ENCODE measurements around the gene UFSP2. TPM values are rescaled to one million over a fixed set of nuclear protein-coding genes. Genes with fewer than 3 reads are reported as not detected.

UFSP2 gene
- total RNA-seq, 1 experiment from 2014 or later: 22.7 TPM

DNA sequence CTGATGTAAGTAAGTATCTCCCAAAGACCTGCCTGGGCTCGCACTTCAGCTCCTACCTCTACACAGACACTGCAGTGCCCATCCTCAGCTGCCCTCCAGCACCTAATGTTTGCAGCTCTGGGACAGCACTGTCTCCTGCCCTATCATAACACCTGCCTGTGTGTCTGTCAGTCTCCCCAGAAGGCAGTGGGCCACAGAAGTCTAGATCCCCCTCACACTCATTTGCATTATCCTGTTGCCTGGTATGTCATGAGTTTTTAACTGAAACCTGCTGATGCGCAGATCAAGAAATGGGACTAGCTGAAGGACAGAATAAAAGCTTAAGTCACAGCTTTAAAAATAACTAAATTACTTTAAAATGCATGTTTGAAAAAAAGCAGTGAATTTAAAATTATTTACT is 73.0 kb downstream of the UFSP2 start:
- no peak overlapping the region for H3K4me3 ChIP-seq
- H3F3A ChIP-seq (ENCODE audit: insufficient read depth, low read depth): no peaks in the 10 kb centered on the region; the same call in 1 of the 2 replicates
- intact Hi-C loops (cut with micrococcal nuclease; ENCODE audit: unreplicated experiment): no loop called here
- TF ChIP-seq, protein P1, sequence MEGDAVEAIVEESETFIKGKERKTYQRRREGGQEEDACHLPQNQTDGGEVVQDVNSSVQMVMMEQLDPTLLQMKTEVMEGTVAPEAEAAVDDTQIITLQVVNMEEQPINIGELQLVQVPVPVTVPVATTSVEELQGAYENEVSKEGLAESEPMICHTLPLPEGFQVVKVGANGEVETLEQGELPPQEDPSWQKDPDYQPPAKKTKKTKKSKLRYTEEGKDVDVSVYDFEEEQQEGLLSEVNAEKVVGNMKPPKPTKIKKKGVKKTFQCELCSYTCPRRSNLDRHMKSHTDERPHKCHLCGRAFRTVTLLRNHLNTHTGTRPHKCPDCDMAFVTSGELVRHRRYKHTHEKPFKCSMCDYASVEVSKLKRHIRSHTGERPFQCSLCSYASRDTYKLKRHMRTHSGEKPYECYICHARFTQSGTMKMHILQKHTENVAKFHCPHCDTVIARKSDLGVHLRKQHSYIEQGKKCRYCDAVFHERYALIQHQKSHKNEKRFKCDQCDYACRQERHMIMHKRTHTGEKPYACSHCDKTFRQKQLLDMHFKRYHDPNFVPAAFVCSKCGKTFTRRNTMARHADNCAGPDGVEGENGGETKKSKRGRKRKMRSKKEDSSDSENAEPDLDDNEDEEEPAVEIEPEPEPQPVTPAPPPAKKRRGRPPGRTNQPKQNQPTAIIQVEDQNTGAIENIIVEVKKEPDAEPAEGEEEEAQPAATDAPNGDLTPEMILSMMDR (conservative IDR thresholded peaks at IDR 0.05): no peak
- TF ChIP-seq EZH2 (IDR thresholded peaks at IDR 0.05; ENCODE audit: low read depth): no peak
- no peaks in the 10 kb centered on the region for H3K27me3 ChIP-seq (ENCODE audit: insufficient read depth, low read depth)
- H3K27ac ChIP-seq: no peak overlapping the region
- CTCF ChIA-PET: no interaction called here
- DNase-seq: no peak
- no peaks in the 10 kb centered on the region for H3K36me3 ChIP-seq (ENCODE audit: low read depth)
- BruUV-seq (replicated peaks): no TSS peak
- POLR2A ChIA-PET (ENCODE audit: unreplicated experiment): interaction anchor here (0.5 kb wide), 1 partner anchor 91 kb away, joined by 6 read pairs; no protein-coding TSS in a partner anchor
- H4K20me1 ChIP-seq (ENCODE audit: insufficient read depth): no peaks in the 10 kb centered on the region
- H3K79me2 ChIP-seq (ENCODE audit: low read depth): no peaks in the 10 kb centered on the region
- H3K9me3 ChIP-seq (ENCODE audit: insufficient read depth, low read depth): no peaks in the 10 kb centered on the region
- H2AFZ ChIP-seq: no peak overlapping the region
- H3K4me2 ChIP-seq: no peak overlapping the region
- no peaks in the 10 kb centered on the region for H3K4me1 ChIP-seq (replicated peaks; ENCODE audit: insufficient read depth)
- H3K9me2 ChIP-seq (ENCODE audit: insufficient read depth): no peaks in the 10 kb centered on the region

DNA sequence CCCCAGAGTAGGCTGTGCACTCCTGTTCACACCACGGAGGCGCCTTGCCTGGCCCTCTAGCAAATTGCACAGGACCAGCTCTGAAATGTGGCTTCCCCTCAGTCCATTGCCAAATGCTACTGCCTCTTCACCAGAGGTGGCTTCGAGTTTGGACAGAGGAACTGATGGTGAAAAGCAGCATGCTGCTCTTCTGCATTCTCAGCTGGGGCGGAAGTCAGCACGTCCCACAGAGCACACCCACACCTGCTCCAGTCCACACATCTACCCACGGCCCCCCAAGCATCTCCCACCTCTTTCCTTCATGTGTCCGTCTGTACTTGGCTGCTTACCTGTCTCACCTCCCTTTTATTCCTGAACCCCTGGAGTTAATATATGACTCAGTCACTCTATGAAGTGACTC is 73.6 kb downstream of the UFSP2 start:
- H3F3A ChIP-seq (ENCODE audit: insufficient read depth, low read depth): no peaks in the 10 kb centered on the region
- TF ChIP-seq EZH2 (IDR thresholded peaks at IDR 0.05; ENCODE audit: low read depth): no peak
- TF ChIP-seq, protein P1 (conservative IDR thresholded peaks at IDR 0.05): no peak
- no peak overlapping the region for H3K4me2 ChIP-seq
- no peak for DNase-seq
- no peaks in the 10 kb centered on the region for H3K36me3 ChIP-seq (ENCODE audit: low read depth)
- H3K9me3 ChIP-seq (ENCODE audit: insufficient read depth, low read depth): no peaks in the 10 kb centered on the region
- no peaks in the 10 kb centered on the region for H3K27me3 ChIP-seq (ENCODE audit: insufficient read depth, low read depth)
- no peaks in the 10 kb centered on the region for H3K79me2 ChIP-seq (ENCODE audit: low read depth)
- no peak overlapping the region for H3K27ac ChIP-seq
- H3K4me3 ChIP-seq: no peak overlapping the region
- intact Hi-C loops (cut with micrococcal nuclease; ENCODE audit: unreplicated experiment): no loop called here
- no peaks in the 10 kb centered on the region for H4K20me1 ChIP-seq (ENCODE audit: insufficient read depth)
- H2AFZ ChIP-seq: no peak overlapping the region
- ChIA-PET CTCF (no interaction called here), POLR2A (ENCODE audit: unreplicated experiment) (interaction anchor here (0.5 kb wide), 1 partner anchor 92 kb away, joined by 6 read pairs; no protein-coding TSS in a partner anchor)
- H3K4me1 ChIP-seq (replicated peaks; ENCODE audit: insufficient read depth): no peaks in the 10 kb centered on the region
- no TSS peak for BruUV-seq (replicated peaks)
- no peaks in the 10 kb centered on the region for H3K9me2 ChIP-seq (ENCODE audit: insufficient read depth)

DNA sequence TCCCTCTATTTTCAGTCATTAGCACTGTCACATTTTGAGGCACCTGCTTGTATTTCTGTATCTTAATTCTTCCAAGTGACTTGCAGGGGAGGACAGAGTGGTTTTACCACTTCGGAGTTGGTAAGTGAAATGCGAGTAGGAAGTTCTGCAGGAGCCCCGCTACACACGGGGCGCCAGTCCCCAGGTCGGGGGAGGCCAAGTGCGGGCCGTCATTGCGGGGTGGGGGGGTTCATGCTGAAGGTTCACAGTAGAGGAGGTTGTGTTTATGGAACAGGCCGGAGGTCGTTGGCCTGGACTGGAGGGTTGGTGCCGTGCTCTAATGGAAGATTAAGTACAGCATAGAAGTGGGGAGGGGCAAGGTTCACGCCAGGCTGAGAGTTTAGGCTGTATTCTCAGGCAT is 74.1 kb downstream of the UFSP2 start:
- Histone ChIP-seq H3K4me1 (replicated peaks; ENCODE audit: insufficient read depth) (no peaks in the 10 kb centered on the region), H3K9me3 (ENCODE audit: insufficient read depth, low read depth) (no peaks in the 10 kb centered on the region), H3K9me2 (ENCODE audit: insufficient read depth) (no peaks in the 10 kb centered on the region), H3K36me3 (ENCODE audit: low read depth) (no peaks in the 10 kb centered on the region), H3K27ac (no peak overlapping the region), H3K27me3 (ENCODE audit: insufficient read depth, low read depth) (no peaks in the 10 kb centered on the region), H3K4me2 (no peak overlapping the region), H3K4me3 (no peak overlapping the region), H3K79me2 (ENCODE audit: low read depth) (no peaks in the 10 kb centered on the region), H2AFZ (no peak overlapping the region), H3F3A (ENCODE audit: insufficient read depth, low read depth) (no peaks in the 10 kb centered on the region), H4K20me1 (ENCODE audit: insufficient read depth) (no peaks in the 10 kb centered on the region)
- POLR2A ChIA-PET (ENCODE audit: unreplicated experiment): no interaction called here
- no peak for DNase-seq
- TF ChIP-seq, protein P1 (conservative IDR thresholded peaks at IDR 0.05): no peak
- TF ChIP-seq EZH2 (IDR thresholded peaks at IDR 0.05; ENCODE audit: low read depth): no peak
- no TSS peak for BruUV-seq (replicated peaks)
- intact Hi-C loops (cut with micrococcal nuclease; ENCODE audit: unreplicated experiment): no loop called here
- CTCF ChIA-PET: no interaction called here

Other genes with a start within 250 kb of the UFSP2 start
- 33.4 and 48.2 TPM in 2 replicates for gene CFAP97, start 222.0 kb downstream of the UFSP2 start, total RNA-seq (2021)
- 18.0 and 20.1 TPM in 2 replicates for gene SNX25, start 216.4 kb downstream of the UFSP2 start, total RNA-seq (2021)
- 0.85 and 0.90 TPM in 2 replicates for gene LRP2BP, start 30.0 kb downstream of the UFSP2 start, total RNA-seq (2021)
- gene ANKRD37, start 29.1 kb downstream of the UFSP2 start, total RNA-seq (2021): 4.2 and 5.8 TPM in 2 replicates
- 2.1 and 4.3 TPM in 2 replicates for gene CCDC110, start 45.8 kb upstream of the UFSP2 start, total RNA-seq (2021)
- gene PDLIM3, start 109.5 kb upstream of the UFSP2 start, total RNA-seq (2021): 3.3 and 5.6 TPM in 2 replicates